ENCODE data around the gene MED27. TPM values are rescaled to one million over a fixed set of nuclear protein-coding genes. Genes with fewer than 3 reads are reported as not detected.

MED27 gene
- total and polyA plus RNA-seq, 2 of the 8 experiments (the other 6 are each of a cell fraction or from before 2014, with no cell fraction given): 29.9 to 56.5 TPM

DNA sequence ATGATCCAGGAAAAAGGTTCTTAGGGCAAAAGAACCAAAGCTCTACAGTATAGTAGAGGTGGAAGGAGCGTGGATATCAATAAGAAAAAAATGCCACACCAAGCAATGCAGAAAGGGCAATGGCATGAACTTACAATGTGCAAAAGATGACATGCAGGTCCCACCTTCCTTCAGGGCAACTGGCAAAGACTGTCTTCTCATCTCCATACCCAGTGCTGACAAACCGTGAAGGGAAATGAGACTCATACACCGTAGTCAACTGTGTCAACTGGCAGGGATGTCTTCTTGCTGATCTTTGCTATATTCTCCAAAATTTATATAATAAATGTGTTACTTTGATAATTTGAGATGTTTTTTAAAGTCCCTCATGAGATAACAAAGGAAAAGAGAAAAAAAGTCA is 36.0 kb downstream of the MED27 start (continued):
- no peak for TF ChIP-seq POU5F1 (IDR thresholded peaks at IDR 0.05; ENCODE audit: low read depth, low read length)
- TF ChIP-seq, protein P1, sequence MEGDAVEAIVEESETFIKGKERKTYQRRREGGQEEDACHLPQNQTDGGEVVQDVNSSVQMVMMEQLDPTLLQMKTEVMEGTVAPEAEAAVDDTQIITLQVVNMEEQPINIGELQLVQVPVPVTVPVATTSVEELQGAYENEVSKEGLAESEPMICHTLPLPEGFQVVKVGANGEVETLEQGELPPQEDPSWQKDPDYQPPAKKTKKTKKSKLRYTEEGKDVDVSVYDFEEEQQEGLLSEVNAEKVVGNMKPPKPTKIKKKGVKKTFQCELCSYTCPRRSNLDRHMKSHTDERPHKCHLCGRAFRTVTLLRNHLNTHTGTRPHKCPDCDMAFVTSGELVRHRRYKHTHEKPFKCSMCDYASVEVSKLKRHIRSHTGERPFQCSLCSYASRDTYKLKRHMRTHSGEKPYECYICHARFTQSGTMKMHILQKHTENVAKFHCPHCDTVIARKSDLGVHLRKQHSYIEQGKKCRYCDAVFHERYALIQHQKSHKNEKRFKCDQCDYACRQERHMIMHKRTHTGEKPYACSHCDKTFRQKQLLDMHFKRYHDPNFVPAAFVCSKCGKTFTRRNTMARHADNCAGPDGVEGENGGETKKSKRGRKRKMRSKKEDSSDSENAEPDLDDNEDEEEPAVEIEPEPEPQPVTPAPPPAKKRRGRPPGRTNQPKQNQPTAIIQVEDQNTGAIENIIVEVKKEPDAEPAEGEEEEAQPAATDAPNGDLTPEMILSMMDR (IDR thresholded peaks at IDR 0.05; ENCODE audit: control extremely low read depth in 1 of 3, insufficient read depth in 1 of 3, low read depth in 1 of 3, low read length in 3 of 3): no peak
- no peak for TF ChIP-seq SP1 (IDR thresholded peaks at IDR 0.05; ENCODE audit: low read depth, low read length)
